Trophoblast cell (in vitro differentiated cells and primary cell): ENCODE data around the gene FNDC3B.
A peak's percentile ranks its signal among the peaks of the same experiment; 100 is the strongest.

Experiments
- DNase-seq, 2 donors: peaks; one replicate each; pipeline ENCODE4 v3.0.0-alpha.2; 2016
- H2AFZ ChIP-seq: 2 replicates; pipeline ENCODE4 v1.6.1; 2013; ENCODE audit warnings: low read length, moderate library complexity, mild to moderate bottlenecking; ENCODE audit not compliant: insufficient read depth, poor library complexity
- H2AK5ac ChIP-seq: 2 replicates; pipeline ENCODE4 v1.6.1; 2013; ENCODE audit warnings: mild to moderate bottlenecking, low read length
- H2BK120ac ChIP-seq: 2 replicates; pipeline ENCODE4 v1.6.1; 2013; ENCODE audit warnings: low read length, mild to moderate bottlenecking, moderate library complexity; ENCODE audit not compliant: insufficient read depth, poor library complexity
- H2BK12ac ChIP-seq: 2 replicates; pipeline ENCODE4 v1.6.1; 2013; ENCODE audit warnings: mild to moderate bottlenecking, low read length, moderate library complexity
- H2BK5ac ChIP-seq: 2 replicates; pipeline ENCODE4 v1.6.1; 2013; ENCODE audit warnings: low read length, low read depth, moderate library complexity, mild to moderate bottlenecking; ENCODE audit not compliant: poor library complexity
- H3K14ac ChIP-seq: 2 replicates; pipeline ENCODE4 v1.6.1; 2013; ENCODE audit warnings: mild to moderate bottlenecking, low read length
- H3K18ac ChIP-seq: 2 replicates; pipeline ENCODE4 v1.6.1; 2013; ENCODE audit warnings: mild to moderate bottlenecking, low read length
- H3K23ac ChIP-seq: 2 replicates; pipeline ENCODE4 v1.6.1; 2013; ENCODE audit warnings: low read length
- H3K27ac ChIP-seq: 2 replicates; pipeline ENCODE4 v1.5.1; 2013; ENCODE audit warnings: low read depth, mild to moderate bottlenecking, inconsistent platforms, low read length, moderate library complexity
- H3K27me3 ChIP-seq: 2 replicates; pipeline ENCODE4 v1.6.1; 2013; ENCODE audit warnings: inconsistent platforms, mild to moderate bottlenecking, low read length, moderate library complexity; ENCODE audit not compliant: insufficient read depth
- H3K36me3 ChIP-seq, 2 experiments: 1 replicate in 1 of 2; 2 replicates in 1 of 2; pipeline ENCODE4 v1.6.1; 2013; ENCODE audit warnings: low read length in 2 of 2, mild to moderate bottlenecking in 2 of 2, moderate library complexity in 1 of 2; ENCODE audit not compliant: insufficient read depth in 2 of 2, control insufficient read depth in 1 of 2
- H3K4ac ChIP-seq: 2 replicates; pipeline ENCODE4 v1.6.1; 2013; ENCODE audit warnings: low read depth, mild to moderate bottlenecking, low read length, moderate library complexity
- H3K4me1 ChIP-seq, 2 experiments: 1 replicate in 1 of 2; 2 replicates in 1 of 2; pipeline ENCODE4 v1.6.1; 2013; ENCODE audit warnings: low read length in 2 of 2, mild to moderate bottlenecking in 2 of 2, moderate library complexity in 1 of 2; ENCODE audit not compliant: insufficient read depth in 2 of 2, control insufficient read depth in 1 of 2
- H3K4me2 ChIP-seq: 2 replicates; pipeline ENCODE4 v1.6.1; 2013; ENCODE audit warnings: inconsistent platforms, mild to moderate bottlenecking, low read length, moderate library complexity
- H3K4me3 ChIP-seq: 2 replicates; pipeline ENCODE4 v1.5.1; 2013; ENCODE audit warnings: mild to moderate bottlenecking, low read depth, low read length, inconsistent platforms
- H3K79me1 ChIP-seq: one replicate; pipeline ENCODE4 v1.6.1; 2013; ENCODE audit warnings: low read length
- H3K79me2 ChIP-seq: 2 replicates; pipeline ENCODE4 v1.6.1; 2013; ENCODE audit warnings: low read length, mild to moderate bottlenecking; ENCODE audit not compliant: control insufficient read depth, insufficient read depth, poor library complexity
- H3K9ac ChIP-seq: 2 replicates; pipeline ENCODE4 v1.6.1; 2013; ENCODE audit warnings: mild to moderate bottlenecking, low read length
- H3K9me3 ChIP-seq: 2 replicates; pipeline ENCODE4 v1.6.1; 2013; ENCODE audit warnings: low read depth, mild to moderate bottlenecking, control low read depth, inconsistent platforms, low read length; ENCODE audit not compliant: insufficient read depth
- H4K12ac ChIP-seq: 2 replicates; pipeline ENCODE4 v1.6.1; 2013; ENCODE audit warnings: low read depth, mild to moderate bottlenecking, low read length, moderate library complexity
- H4K8ac ChIP-seq: 2 replicates; pipeline ENCODE4 v1.6.1; 2013; ENCODE audit warnings: low read depth, mild to moderate bottlenecking, low read length, moderate library complexity
- H4K91ac ChIP-seq: one replicate; pipeline ENCODE4 v1.6.1; 2013; ENCODE audit warnings: low read depth, mild to moderate bottlenecking, low read length, moderate library complexity
- WGBS: extraction: QIAGEN DNeasy Blood & Tissue Kit; methylation state at CpG from one replicate; pipeline ENCODE4 v1.1.7; 2013; ENCODE audit warnings: missing lambda C conversion rate; ENCODE audit not compliant: insufficient read length, insufficient coverage; ENCODE audit errors: extremely low coverage; 5-methylcytosine and 5-hydroxymethylcytosine counted together

FNDC3B gene

DNA sequence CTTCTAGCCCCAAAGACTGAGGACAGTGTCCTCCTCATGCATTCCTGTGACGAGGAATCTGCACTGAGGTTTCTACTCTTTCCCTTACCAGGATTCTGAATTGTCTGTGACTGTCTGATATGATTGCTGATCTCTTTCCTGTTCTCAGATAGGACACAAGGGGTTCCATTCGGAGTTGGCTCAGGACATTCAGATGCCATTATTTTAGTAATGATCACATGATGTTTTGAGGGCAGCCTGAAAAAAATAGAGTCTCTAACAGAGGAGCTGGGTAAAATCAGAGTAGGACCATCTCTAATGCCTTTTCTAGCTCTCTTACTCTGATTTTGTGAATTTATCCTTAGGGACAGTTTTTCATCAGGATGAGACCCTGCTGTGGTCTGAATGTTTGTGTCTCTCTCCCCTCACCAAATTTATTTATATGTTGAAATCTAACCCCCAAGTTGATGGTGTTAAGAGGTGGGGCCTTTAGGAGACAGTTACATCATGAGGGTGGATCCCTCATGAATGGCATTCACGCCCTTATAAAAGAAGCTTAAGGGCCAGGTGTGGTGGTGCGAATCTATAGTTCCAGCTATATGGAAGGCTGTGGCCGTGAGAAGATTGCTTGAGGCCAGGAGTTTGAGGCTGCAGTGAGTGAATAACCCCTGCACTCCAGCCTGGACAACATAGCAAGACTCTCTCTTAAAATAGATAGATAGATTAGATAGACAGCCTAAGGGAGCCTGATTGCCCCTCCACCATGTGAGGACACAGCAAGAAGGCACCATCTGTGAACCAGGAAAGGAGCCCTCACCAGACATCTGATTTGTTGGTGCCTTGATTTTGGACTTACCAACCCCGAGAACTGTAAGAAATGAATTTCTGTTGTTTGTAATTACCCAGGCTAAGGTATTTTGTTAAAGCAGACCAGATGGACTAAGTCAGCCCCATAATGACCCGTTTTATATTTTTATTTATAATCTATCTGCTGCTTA lies 24.4 kb downstream of the FNDC3B start:
- no peaks in the 10 kb centered on the region for H3K79me2 ChIP-seq
- H3K4ac ChIP-seq = peak overlapping the region; percentile 19
- H2BK5ac ChIP-seq = no peak overlapping the region
- no peak overlapping the region for H4K91ac ChIP-seq
- H3K79me1 ChIP-seq = no peaks in the 10 kb centered on the region
- no peak overlapping the region for H3K27ac ChIP-seq
- H4K12ac ChIP-seq = no peak overlapping the region
- no peak overlapping the region for H3K14ac ChIP-seq
- H2BK12ac ChIP-seq = no peak overlapping the region
- WGBS = no CpG with 5 or more reads among the region's 7 CpGs
- no peak overlapping the region for H4K8ac ChIP-seq
- H3K18ac ChIP-seq = no peak overlapping the region
- H3K9ac ChIP-seq = no peak overlapping the region
- no peak overlapping the region for H3K4me3 ChIP-seq
- no peaks in the 10 kb centered on the region for H3K27me3 ChIP-seq
- no peak overlapping the region for H3K4me2 ChIP-seq
- no peak overlapping the region for H2AK5ac ChIP-seq
- H3K4me1 ChIP-seq = peaks cover 0 to 6% of the 10 kb centered on the region in 2 experiments
- DNase-seq = no peak
- H3K9me3 ChIP-seq = no peaks in the 10 kb centered on the region
- H3K23ac ChIP-seq = no peak overlapping the region
- H2BK120ac ChIP-seq = no peak overlapping the region
- no peak overlapping the region for H2AFZ ChIP-seq
- H3K36me3 ChIP-seq = peaks cover 2 to 3% of the 10 kb centered on the region in 2 experiments

DNA sequence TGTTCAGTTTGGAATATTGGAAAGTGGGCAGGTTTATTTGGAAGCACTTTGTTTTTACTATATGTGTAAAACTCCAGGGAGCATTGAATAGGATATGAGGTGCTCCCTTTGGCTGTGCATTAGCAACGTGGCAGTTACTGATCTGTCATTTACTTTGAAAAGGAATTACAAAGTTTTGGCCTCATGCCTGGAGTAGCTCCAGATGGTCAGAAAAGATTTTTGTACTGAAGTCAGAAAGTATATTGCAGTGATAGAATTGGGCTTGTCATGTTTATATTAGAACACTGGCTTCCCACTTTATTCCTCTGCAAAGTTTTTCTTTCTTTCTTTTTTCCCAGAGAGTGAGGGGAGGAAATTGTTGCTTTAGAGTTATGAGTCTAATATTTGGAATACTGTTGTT lies 26.1 kb downstream of the FNDC3B start:
- Histone ChIP-seq H3K9ac (no peak overlapping the region), H3K23ac (no peak overlapping the region), H3K79me2 (peaks cover 2% of the 10 kb centered on the region), H2AK5ac (no peak overlapping the region), H3K14ac (no peak overlapping the region), H4K8ac (no peak overlapping the region), H2BK120ac (no peak overlapping the region), H3K36me3 (peaks cover 2 to 3% of the 10 kb centered on the region in 2 experiments), H2AFZ (no peak overlapping the region), H3K4me1 (peaks cover 0 to 11% of the 10 kb centered on the region in 2 experiments), H3K4me3 (no peak overlapping the region), H2BK5ac (no peak overlapping the region), H3K4me2 (no peak overlapping the region), H3K9me3 (no peaks in the 10 kb centered on the region), H3K18ac (no peak overlapping the region), H4K12ac (no peak overlapping the region), H3K27ac (no peak overlapping the region), H2BK12ac (no peak overlapping the region), H3K79me1 (no peaks in the 10 kb centered on the region), H3K27me3 (no peaks in the 10 kb centered on the region), H3K4ac (peak overlapping the region; percentile 25), H4K91ac (no peak overlapping the region)
- DNase-seq = no peak
- no CpG with 5 or more reads among the region's 1 CpG for WGBS

DNA sequence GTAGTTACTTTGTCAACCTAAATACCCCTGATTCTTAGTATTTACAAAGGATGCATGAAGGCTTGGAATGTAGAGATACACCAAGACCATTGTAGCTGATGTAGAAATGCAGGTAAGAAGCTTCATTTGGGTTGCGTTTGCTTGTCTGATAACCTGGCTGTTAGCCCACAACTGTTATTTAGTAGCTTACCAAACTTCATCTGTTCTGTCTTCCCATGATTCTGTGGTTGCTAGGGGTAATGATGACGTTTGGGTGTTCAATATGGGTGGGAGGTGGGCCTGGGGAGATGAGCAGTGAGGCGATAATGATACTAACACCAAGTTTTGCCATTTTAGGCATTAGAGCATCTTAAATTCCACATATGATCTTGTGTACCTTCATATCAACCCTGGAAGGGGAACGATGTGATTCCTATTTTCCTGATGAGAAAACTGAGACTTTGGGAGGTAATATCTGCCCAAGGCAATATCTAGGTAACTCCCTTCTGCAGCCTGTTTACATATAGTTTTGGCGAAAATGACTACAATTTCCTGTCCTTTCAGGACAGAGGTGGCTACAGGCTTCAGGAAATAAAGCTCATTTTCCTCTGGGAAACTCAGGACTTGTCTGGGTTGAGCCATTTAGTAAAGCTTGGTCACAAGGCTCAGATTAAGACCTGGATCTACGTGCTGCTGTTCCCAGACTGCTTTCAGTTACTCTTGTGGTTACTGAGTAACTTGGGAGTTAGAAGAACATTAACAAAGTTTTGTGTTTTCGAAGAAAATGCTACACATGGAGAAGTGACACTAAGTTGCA lies 26.8 kb downstream of the FNDC3B start:
- no peaks in the 10 kb centered on the region for H3K79me1 ChIP-seq
- H2BK5ac ChIP-seq = no peak overlapping the region
- peaks cover 0 to 11% of the 10 kb centered on the region in 2 experiments for H3K4me1 ChIP-seq
- H3K9ac ChIP-seq = no peak overlapping the region
- no peak overlapping the region for H3K4ac ChIP-seq
- H3K4me2 ChIP-seq = no peak overlapping the region
- no peak overlapping the region for H4K12ac ChIP-seq
- DNase-seq = no peak
- H2BK120ac ChIP-seq = no peak overlapping the region
- H2BK12ac ChIP-seq = no peak overlapping the region
- no peak overlapping the region for H2AK5ac ChIP-seq
- no peak overlapping the region for H3K4me3 ChIP-seq
- no peak overlapping the region for H3K23ac ChIP-seq
- no peaks in the 10 kb centered on the region for H3K27me3 ChIP-seq
- H4K8ac ChIP-seq = no peak overlapping the region
- peaks cover 2 to 3% of the 10 kb centered on the region in 2 experiments for H3K36me3 ChIP-seq
- H3K14ac ChIP-seq = no peak overlapping the region
- H2AFZ ChIP-seq = no peak overlapping the region
- WGBS = no CpG with 5 or more reads among the region's 7 CpGs
- H3K9me3 ChIP-seq = no peaks in the 10 kb centered on the region
- peaks cover 2% of the 10 kb centered on the region for H3K79me2 ChIP-seq
- H3K18ac ChIP-seq = no peak overlapping the region
- H4K91ac ChIP-seq = no peak overlapping the region
- H3K27ac ChIP-seq = no peak overlapping the region

DNA sequence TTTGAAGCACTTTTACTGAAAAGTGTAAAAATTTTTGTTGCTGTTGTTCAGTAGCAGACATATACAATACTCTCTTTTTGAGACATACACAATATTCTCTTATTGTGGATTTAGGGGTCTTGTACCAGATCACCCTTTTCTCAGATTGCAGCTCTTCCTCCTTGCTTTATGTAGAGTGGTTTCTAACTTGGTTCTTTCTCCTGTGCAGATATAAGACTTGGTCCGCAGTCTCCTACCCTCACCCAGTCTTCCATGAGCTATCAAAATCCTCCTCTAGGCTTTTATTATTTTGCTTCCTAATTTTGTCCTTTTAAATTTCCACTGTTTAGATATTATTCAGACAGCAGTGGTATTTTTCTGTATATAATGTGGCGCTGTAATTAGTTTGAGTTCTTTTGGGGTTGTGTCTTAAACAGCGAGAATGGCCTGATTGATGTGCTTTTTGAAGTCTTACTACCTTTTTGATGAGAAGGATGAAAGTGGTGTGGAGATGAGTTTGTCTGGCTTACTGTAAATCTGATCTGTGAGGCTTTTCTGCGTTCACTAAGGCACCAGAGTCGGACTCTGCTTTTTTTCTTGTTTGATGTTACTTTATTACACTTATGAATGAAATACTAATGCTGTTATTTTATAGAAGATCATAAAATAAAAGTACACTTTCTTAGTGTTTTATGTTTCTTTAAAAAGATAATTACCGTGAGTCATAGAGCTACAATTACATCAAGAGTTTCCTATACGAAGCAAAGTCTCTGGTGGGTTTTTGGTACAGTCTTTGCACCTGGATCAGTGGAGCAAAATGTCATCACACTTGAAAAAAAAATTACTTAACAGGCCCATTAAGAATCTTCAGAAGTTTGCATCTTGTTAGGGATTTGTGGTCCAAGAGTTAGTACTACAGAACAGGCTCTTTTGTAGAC lies 27.8 kb downstream of the FNDC3B start:
- Histone ChIP-seq H3K27me3 (no peaks in the 10 kb centered on the region), H3K4me2 (no peak overlapping the region), H3K4me1 (peaks cover 0 to 11% of the 10 kb centered on the region in 2 experiments), H4K12ac (no peak overlapping the region), H3K79me2 (peaks cover 2% of the 10 kb centered on the region), H3K18ac (no peak overlapping the region), H3K23ac (no peak overlapping the region), H2AFZ (no peak overlapping the region), H3K4ac (no peak overlapping the region), H4K91ac (no peak overlapping the region), H3K4me3 (no peak overlapping the region), H2AK5ac (no peak overlapping the region), H4K8ac (no peak overlapping the region), H3K9me3 (no peaks in the 10 kb centered on the region), H2BK12ac (no peak overlapping the region), H2BK120ac (no peak overlapping the region), H3K79me1 (no peaks in the 10 kb centered on the region), H3K36me3 (peaks cover 2 to 3% of the 10 kb centered on the region in 2 experiments), H3K27ac (no peak overlapping the region), H3K9ac (no peak overlapping the region), H2BK5ac (no peak overlapping the region), H3K14ac (no peak overlapping the region)
- DNase-seq = no peak
- no CpG with 5 or more reads among the region's 7 CpGs for WGBS
